Stimulated activated naive CD8-positive, alpha-beta T cell treated with anti-CD3 and anti-CD28 coated beads, Interleukin-15, amount 100 ng/mL, for 72 hours (primary cell): ENCODE data around the gene LRRC26.

ENCODE experiments used
- ATAC-seq: fragments of 150-1000 bp; cut with Tn5 transposase; 2 replicates; pipeline ENCODE4 v1.10.0; 2021; ENCODE audit warnings: mild to moderate bottlenecking, moderate library complexity
- DNase-seq, 2 donors: peaks; one replicate each; pipeline ENCODE4 v3.0.0; 2021 to 2022
- H3K27ac Mint-ChIP-seq, 2 donors: one replicate each; pipeline ENCODE4 v1.8.0; 2022; ENCODE audit warnings: mild to moderate bottlenecking in 2 of 2, mixed read lengths in 2 of 2, moderate library complexity in 2 of 2
- H3K27me3 Mint-ChIP-seq: one replicate; pipeline ENCODE4 v1.8.0; 2022; ENCODE audit warnings: mixed read lengths
- H3K4me1 Mint-ChIP-seq: one replicate; pipeline ENCODE4 v1.8.0; 2022; ENCODE audit warnings: mild to moderate bottlenecking, mixed read lengths
- H3K4me3 Mint-ChIP-seq, 2 donors: one replicate each; pipeline ENCODE4 v1.8.0; 2022; ENCODE audit warnings: mild to moderate bottlenecking in 2 of 2, mixed read lengths in 2 of 2, moderate library complexity in 1 of 2
- H3K9me3 Mint-ChIP-seq, 2 donors: one replicate each; pipeline ENCODE4 v1.8.0; 2022; ENCODE audit warnings: mixed read lengths in 2 of 2

The LRRC26 gene, protein sequence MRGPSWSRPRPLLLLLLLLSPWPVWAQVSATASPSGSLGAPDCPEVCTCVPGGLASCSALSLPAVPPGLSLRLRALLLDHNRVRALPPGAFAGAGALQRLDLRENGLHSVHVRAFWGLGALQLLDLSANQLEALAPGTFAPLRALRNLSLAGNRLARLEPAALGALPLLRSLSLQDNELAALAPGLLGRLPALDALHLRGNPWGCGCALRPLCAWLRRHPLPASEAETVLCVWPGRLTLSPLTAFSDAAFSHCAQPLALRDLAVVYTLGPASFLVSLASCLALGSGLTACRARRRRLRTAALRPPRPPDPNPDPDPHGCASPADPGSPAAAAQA

DNA sequence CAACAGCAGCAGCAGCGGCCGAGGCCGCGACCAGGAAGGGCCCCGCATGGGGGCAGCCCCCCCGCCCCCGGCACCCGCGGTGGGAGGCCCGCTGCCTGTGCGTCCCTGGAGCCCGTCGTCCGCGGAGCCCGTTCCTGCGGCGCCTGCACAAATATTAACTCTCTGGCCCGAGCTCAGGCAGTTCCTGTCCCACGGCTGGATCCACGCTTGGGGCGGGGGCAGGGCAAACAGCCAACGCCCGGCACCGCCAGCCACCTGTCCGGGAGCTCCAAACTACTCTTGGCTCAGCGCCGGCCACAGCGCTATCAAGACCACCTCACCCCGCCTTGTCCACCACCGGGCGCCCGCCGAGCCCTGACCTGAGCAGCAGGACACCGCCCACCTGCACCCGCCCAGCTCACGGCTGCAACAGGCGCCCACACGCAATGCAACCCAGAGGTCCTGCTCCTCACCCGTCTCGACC, at the start of gene LRRC26:
TSS of gene LRRC26 (minus strand) at position 156 of the 463 bp plus-strand sequence. CDS start at position 48, 108 bp downstream.
- ATAC-seq (no peak), DNase-seq (no peak)
- Mint-ChIP-seq H3K9me3 (no peaks in the 10 kb centered on the region), H3K4me1 (peaks cover 25% of the 10 kb centered on the region), H3K4me3 (peak within 1 kb of the TSS; percentile 72 to 77), H3K27ac (no peak within 1 kb of the TSS), H3K27me3 (peaks cover 77% of the 10 kb centered on the region)

GRCh38 chr9:137218754-137219271, 49.0 kb upstream of the LRRC26 start:
- Mint-ChIP-seq H3K27me3 (no peaks in the 10 kb centered on the region), H3K9me3 (no peaks in the 10 kb centered on the region), H3K4me1 (peaks cover 6% of the 10 kb centered on the region), H3K4me3 (no peak overlapping the region), H3K27ac (no peak overlapping the region)
- DNase-seq (no peak), ATAC-seq (no peak)

DNA sequence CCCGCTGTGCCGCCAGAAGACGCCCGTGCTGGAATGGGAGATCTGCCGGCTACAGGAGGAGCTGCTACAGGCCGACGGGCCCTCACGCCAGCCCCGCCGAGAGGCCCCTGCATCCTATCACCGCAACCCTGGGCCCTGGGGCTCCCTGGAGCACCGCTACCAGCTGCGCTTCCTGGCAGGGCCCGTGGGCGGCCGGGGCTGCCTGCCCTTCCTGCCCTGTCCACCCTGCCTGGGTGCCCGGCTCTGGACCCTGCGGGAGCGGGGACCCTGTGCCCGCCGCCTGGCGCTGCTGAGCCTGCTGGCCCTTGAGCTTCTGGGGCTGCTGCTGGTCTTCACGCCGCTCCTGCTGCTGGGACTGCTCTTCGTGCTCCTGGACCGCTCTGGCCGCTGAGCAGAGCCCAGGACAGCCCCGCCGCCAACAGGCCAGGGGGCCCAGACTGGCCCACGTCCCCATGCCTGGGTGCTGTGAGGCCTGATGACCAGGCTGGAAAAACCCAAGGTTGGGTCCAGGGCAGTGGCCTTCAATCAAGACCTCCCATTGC, 48.4 kb upstream of the LRRC26 start:
- ATAC-seq (no peak), DNase-seq (no peak)
- no peak overlapping the region for H3K4me3 Mint-ChIP-seq
- H3K9me3 Mint-ChIP-seq: no peaks in the 10 kb centered on the region
- no peaks in the 10 kb centered on the region for H3K27me3 Mint-ChIP-seq
- H3K4me1 Mint-ChIP-seq: peaks cover 6% of the 10 kb centered on the region
- H3K27ac Mint-ChIP-seq: no peak overlapping the region

DNA sequence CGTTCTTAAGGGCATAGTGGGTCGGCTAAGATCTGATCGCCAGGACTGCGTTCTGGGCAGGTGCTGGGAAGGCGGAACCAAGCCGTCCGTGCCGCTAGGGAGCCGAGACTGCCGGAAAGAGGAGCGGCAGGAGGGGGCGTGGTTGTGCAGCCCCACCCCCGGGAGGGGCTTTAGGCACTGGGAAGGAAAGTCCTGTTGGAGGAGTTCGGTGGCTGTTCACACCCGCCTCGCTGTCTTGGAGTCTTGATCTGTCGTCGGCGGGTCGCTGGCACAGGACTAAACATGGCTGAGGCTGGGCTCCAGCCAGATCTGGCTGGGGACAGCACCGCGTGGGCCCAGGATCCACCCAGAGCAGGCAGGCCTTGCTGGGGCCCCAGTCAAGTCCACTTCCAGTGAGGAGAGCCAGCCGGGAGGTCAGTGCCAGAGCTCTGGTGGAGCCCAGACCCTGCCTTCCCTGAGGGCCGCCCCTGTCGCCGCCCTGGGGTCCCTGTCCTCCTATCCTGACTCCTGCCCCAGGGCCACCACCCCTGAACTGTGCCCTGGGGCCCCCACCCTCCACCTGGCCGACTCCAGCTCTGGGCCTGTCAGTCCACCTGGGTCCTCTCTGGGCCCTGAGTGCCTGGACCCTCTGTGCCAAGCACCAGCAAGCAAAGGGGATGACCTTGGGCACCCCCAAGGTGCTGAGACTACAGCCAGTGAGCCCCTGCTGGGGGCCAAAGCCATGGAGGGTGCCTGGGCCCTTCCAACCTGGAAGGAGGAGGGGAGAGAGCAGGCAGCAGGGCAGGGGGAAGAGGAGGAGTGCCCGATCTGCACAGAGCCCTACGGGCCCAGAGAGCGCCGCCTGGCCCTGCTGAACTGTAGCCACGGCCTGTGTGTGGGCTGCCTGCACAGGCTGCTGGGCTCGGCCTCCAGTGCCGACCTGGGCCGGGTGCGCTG, 47.7 kb upstream of the LRRC26 start:
- Mint-ChIP-seq H3K9me3 (no peaks in the 10 kb centered on the region), H3K27me3 (no peaks in the 10 kb centered on the region), H3K27ac (no peak overlapping the region), H3K4me1 (no peaks in the 10 kb centered on the region), H3K4me3 (no peak overlapping the region)
- ATAC-seq (no peak), DNase-seq (no peak)

GRCh38 chr9:137216188-137216965, 46.5 kb upstream of the LRRC26 start:
- Mint-ChIP-seq H3K4me3 (no peak overlapping the region), H3K9me3 (no peaks in the 10 kb centered on the region), H3K27me3 (no peaks in the 10 kb centered on the region), H3K4me1 (no peaks in the 10 kb centered on the region), H3K27ac (no peak overlapping the region)
- ATAC-seq (no peak), DNase-seq (no peak)

GRCh38 chr9:137215196-137215986, 45.5 kb upstream of the LRRC26 start:
- Mint-ChIP-seq H3K4me3 (no peak overlapping the region), H3K27ac (peak overlapping the region in 1 of 2 donors; percentile 33), H3K9me3 (no peaks in the 10 kb centered on the region), H3K4me1 (no peaks in the 10 kb centered on the region), H3K27me3 (no peaks in the 10 kb centered on the region)
- DNase-seq: no peak
- ATAC-seq: no peak

- ATAC-seq: no peak
Measured at GRCh38 chr9:137214620-137215019, 44.8 kb upstream of the LRRC26 start.

DNA sequence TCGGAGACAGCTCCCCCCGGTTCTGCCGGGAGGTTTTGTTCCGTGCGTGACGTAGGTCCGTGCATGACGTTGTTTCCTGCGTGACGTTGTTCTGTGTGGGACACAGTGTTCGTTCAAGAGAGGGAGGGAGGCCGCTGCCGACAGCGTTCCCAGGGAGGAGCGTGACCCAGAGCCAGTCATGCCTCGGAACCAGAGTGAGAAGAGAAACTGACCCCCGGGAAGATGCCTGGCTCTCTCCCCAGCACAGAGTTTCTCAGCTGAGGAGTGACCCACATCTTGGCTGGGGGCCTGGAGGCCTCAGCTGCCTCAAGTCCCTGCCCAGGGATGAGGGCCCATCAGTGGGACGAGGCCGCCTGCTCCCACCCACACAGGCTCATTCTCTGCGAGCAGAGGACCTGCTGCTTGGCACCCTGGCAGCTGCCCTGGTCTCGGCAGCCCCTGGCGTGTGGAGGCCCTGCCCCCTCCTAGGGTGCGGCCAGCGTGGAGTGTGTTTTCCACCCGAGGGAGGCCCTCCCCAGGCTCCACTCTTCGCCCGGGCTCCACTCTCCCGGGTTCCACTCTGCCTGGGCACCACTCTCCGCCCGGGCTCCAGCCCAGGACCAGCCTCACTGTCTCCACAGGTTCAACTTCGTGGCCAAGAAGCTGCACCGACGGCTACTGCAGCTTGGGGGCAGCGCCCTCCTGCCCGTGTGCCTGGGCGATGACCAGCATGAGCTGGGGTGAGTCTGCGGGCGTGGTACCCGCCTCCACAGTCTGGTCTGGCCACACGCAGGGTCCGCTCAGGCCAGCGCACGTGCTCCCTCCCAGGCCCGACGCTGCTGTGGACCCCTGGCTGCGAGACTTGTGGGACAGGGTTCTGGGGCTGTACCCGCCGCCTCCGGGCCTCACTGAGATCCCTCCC, 43.6 kb upstream of the LRRC26 start:
- Mint-ChIP-seq H3K4me1 (peaks cover 5% of the 10 kb centered on the region), H3K27me3 (no peaks in the 10 kb centered on the region), H3K27ac (no peak overlapping the region)

More at GRCh38 chr9:137214620-137215019, 44.8 kb upstream of the LRRC26 start:
- DNase-seq: no peak
- Mint-ChIP-seq H3K4me1 (no peaks in the 10 kb centered on the region), H3K27ac (no peak overlapping the region), H3K9me3 (no peaks in the 10 kb centered on the region), H3K4me3 (no peak overlapping the region), H3K27me3 (no peaks in the 10 kb centered on the region)

GRCh38 chr9:137212520-137212919, 42.7 kb upstream of the LRRC26 start:
- no peaks in the 10 kb centered on the region for H3K9me3 Mint-ChIP-seq
- ATAC-seq (no peak), DNase-seq (no peak)
- no peak overlapping the region for H3K27ac Mint-ChIP-seq
- no peaks in the 10 kb centered on the region for H3K27me3 Mint-ChIP-seq
- peaks cover 8% of the 10 kb centered on the region for H3K4me1 Mint-ChIP-seq
- no peak overlapping the region for H3K4me3 Mint-ChIP-seq

More for the DNA sequence above, 43.6 kb upstream of the LRRC26 start:
- ATAC-seq (peak; percentile 32), DNase-seq (no peak)
- H3K9me3 Mint-ChIP-seq: no peaks in the 10 kb centered on the region
- H3K4me3 Mint-ChIP-seq: no peak overlapping the region

DNA sequence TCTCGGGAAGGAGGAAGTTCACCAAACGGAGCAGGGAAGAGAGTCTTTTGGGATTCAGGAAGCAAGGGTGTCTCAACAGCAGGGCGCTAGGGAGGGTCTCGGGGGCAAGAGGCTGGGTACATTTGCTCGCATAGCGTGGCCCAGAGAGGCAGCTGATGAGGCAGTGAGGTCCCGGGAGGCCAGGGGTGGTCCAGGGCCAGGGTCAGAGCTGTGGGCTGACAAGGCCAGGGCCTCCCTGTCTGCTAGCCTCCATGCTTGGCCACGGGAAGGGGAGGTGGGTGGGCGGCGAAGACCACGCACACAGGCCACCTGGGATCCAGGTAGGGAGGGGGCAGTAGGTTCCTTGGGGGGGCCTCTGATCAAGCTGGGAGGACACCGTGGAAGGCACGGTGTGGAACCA, 41.7 kb upstream of the LRRC26 start:
- peak overlapping the region in 1 of 2 donors; percentile 7 for H3K27ac Mint-ChIP-seq
- no peaks in the 10 kb centered on the region for H3K9me3 Mint-ChIP-seq
- DNase-seq: no peak

GRCh38 chr9:137206602-137207001, 36.8 kb upstream of the LRRC26 start:
- DNase-seq (no peak), ATAC-seq (no peak)
- Mint-ChIP-seq H3K4me1 (peaks cover 60% of the 10 kb centered on the region), H3K27ac (peak overlapping the region; percentile 96 to 97), H3K27me3 (no peaks in the 10 kb centered on the region), H3K4me3 (peak overlapping the region; percentile 95 to 98), H3K9me3 (no peaks in the 10 kb centered on the region)

More for the DNA sequence above, 41.7 kb upstream of the LRRC26 start:
- ATAC-seq: peak; percentile 19
- Mint-ChIP-seq H3K4me3 (no peak overlapping the region), H3K4me1 (peaks cover 18% of the 10 kb centered on the region), H3K27me3 (no peaks in the 10 kb centered on the region)

DNA sequence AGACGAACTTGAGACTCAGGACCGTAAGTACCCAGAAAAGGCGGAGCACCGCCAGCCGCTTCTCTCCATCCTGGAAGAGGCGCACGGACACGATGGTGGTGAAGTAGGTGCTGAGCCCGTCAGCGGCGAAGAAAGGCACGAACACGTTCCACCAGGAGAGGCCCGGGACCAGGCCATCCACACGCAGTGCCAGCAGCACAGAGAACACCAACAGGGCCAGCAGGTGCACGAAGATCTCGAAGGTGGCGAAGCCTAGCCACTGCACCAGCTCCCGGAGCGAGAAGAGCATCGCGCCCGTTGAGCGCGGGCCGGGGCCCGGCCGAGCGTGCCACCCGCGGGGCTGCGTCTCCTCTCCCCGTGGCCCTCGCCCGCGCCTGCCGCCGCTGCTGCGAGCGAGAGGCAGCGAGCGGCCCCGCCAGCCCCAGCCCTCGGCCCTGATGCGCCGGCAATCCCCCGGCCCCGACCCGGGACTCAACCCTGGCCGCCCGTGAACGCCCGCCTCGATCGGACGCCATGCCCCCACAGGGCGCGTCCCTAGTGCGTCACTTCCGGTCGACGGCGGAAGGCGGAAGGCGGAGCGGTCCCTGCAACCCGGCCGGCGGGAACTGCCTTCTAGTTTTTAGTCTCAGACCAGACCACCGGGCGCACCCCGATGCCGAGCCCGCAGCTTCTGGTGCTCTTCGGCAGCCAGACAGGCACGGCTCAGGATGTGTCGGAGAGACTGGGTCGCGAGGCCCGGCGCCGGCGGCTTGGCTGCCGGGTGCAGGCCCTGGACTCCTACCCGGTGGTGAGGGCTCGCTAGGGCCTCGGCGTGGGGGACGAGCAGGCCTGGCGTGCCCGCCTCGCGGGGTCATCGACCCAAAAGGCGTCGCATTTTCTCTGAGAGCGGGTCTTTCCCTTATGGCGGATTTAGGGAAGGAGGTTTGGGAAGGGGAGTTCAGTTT, 35.5 kb upstream of the LRRC26 start, which contains the start of the genes NDOR1 and TMEM203:
TSS of gene NDOR1 (plus strand) at position 575 of the 944 bp plus-strand sequence. CDS start at position 653, 78 bp downstream.
TSS of gene TMEM203 (minus strand) at position 523 of the 944 bp plus-strand sequence. CDS start at position 289, 234 bp downstream.
- Mint-ChIP-seq H3K4me3 (peak within 1 kb of the TSS; percentile 95 to 98), H3K27ac (peak within 1 kb of the TSS; percentile 96 to 97), H3K9me3 (no peaks in the 10 kb centered on the region), H3K4me1 (peaks cover 69% of the 10 kb centered on the region), H3K27me3 (no peaks in the 10 kb centered on the region)
- ATAC-seq (peak; percentile 71), DNase-seq (peak; percentile 88 to 92)
